Kidney glomerular epithelial cell (primary cell): Measurements from ENCODE around the gene GLIPR1.
"Not testable (repeated sequence)": the region's sequence is repeated elsewhere in the genome, so short reads cannot be mapped to it uniquely, and the experiment has no call there.

Experiments used
- DNase-seq: peaks from one replicate; lab custom pipeline; 2025; lab: John Stamatoyannopoulos, UW

Gene GLIPR1

GRCh38 chr12:75480469-75480949 lies at the start of gene GLIPR1:
Gene GLIPR1 (plus strand): TSS chr12:75480755. CDS start chr12:75480881, 126 bp downstream.
- DNase-seq = peak; percentile 95

DNA sequence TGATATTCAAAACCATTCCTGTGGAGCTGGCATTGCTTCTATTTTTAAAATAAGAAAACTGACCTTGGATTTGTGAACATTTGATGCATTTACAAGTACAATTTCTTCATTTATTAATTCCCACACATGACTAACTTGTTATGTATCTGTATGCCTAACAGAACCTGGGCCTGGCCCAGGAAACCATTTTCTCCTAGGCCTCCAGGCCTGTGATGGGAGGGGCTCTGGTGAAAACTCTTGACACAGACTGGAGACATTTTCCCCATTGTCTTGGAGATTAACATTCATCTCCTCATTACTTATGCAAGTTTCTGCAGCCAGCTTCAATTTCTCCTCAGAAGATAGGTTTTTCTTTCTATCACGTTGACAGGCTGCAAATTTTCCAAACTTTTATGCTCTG lies 47.6 kb upstream of the GLIPR1 start:
- DNase-seq = no peak

DNA sequence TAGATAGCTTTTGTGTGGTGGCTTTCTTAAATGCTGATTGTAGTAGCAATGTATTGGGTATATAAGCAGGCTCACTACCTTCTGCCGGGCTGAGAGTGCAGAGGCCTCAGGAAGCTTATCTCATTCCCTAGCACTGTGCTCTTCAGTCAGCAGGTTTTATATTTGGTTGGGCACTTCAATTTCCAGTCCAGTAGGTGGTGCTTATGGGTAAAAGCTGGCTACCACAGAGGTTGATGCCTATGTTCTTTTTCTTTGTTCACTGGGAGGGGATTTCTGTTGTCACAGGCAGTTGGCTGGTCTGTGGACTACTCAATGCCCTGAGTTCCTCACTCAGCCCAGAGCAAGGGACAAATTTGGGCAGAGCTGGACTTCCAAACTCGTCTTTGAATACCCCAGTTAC lies 43.0 kb upstream of the GLIPR1 start:
- DNase-seq = peak; percentile 10

- DNase-seq = no peak
Observed at GRCh38 chr12:75438059-75438754, 42.3 kb upstream of the GLIPR1 start.

DNA sequence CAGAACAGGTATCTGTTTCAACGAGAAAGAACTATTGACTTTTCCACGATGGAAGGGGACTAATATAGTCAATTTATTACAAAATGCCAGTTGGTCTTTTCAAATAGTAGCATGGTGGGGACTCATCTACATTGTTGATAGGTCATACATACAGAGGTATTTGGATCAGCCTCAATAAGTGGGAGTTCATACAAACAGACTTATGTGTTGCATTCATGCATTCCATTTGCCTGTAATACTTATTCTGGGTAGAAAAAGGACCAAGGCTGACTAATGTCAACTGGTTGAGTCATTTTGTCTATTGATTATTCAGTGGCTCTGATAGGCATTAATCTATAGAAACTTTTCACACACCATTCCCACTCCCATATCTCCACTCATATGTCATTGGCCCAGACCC lies 41.5 kb upstream of the GLIPR1 start:
- DNase-seq = no peak

GRCh38 chr12:75439930-75440329 lies 40.6 kb upstream of the GLIPR1 start:
- DNase-seq = no peak

DNA sequence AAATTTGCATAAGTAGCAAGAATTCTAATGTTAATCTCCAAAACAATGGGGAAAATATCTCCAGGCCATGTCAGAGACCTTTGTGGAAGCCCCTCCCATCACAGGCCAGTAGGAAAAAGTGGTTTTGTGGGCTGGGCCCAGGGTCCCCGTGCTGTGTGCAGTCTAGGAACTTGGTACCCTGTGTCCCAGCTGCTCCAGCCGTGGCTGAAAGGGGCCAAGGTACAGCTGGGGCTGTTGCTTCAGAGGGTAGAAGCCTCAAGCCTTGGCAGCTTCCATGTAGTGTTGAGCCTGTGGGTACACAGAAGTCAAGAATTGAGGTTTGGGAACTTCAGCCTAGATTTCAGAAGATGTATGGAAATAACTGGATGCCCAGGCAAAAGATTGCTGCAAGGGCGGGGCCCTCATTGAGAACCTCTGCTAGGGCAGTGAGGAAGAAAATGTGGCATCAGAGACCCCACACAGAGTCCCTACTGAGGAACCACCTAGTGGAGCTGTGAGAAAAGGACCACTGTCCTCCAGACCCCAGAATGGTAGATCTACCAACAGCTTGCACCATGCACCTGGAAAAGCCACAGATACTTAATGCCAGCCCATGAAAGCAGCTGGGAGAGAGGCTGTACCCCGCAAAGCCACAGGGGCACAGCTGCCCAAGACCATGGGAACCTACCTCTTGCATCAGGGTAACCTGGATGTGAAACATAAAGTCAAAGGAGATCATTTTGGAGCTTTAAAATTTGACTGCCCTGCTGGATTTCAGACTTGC lies 38.7 kb upstream of the GLIPR1 start:
- not testable (repeated sequence) for DNase-seq

- not testable (repeated sequence) for DNase-seq
Observed at GRCh38 chr12:75442454-75442853, 38.1 kb upstream of the GLIPR1 start.

GRCh38 chr12:75443709-75444108 lies 36.8 kb upstream of the GLIPR1 start:
- no peak for DNase-seq

- peak; percentile 13 for DNase-seq
Observed at GRCh38 chr12:75444429-75445136, 36.0 kb upstream of the GLIPR1 start.

- DNase-seq = not testable (repeated sequence)
Observed at GRCh38 chr12:75445137-75445507, 35.4 kb upstream of the GLIPR1 start.

DNA sequence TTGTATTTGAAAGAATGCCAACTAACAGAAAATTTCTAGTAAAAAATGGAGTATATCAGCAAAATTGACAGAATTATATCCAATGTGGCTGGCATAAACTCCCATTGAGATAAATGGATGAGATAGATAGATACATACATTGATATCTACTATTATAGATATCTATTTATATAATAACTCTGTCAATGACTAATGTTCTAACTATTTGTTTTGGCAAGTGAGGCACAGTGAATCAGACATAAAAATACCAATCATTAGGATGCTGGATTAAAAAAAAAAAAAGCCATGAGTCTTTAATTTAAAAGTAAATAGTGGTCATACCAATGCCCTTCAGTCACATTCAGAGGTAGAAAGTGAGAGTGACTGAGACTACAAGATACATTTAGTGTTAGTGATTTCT lies 33.7 kb upstream of the GLIPR1 start:
- peak; percentile 14 for DNase-seq

DNA sequence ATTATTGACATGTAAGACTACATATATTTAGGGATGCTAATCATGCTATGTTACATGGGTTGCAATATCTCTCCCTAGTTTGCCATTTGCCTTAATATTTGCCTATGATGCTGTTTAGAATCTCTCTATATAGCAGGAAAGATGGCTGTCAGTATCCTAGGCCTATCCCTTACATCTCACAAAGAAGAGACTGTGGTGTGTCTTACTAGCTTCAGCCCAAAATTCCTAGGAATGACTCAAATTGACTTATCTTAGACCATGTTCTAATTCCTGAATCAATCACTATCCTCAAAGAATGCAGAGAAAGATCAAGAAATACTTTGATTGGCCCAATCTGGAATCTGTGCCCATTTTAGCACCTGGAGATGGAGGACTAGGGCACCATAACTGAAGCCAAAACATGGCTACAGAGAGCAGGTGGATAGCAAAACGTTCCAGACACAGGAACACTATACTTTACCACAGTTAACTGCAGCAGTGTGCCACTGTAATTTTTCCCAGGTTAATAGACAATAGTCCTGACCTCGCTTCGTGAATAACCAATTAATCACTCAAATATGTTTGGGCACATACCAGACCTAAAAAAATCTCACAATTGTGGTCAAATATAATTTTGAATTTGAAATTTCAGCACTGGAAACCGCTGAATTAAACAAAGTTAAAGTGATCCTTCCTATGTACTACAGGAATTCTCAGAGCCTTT lies 32.7 kb upstream of the GLIPR1 start:
- no peak for DNase-seq

DNA sequence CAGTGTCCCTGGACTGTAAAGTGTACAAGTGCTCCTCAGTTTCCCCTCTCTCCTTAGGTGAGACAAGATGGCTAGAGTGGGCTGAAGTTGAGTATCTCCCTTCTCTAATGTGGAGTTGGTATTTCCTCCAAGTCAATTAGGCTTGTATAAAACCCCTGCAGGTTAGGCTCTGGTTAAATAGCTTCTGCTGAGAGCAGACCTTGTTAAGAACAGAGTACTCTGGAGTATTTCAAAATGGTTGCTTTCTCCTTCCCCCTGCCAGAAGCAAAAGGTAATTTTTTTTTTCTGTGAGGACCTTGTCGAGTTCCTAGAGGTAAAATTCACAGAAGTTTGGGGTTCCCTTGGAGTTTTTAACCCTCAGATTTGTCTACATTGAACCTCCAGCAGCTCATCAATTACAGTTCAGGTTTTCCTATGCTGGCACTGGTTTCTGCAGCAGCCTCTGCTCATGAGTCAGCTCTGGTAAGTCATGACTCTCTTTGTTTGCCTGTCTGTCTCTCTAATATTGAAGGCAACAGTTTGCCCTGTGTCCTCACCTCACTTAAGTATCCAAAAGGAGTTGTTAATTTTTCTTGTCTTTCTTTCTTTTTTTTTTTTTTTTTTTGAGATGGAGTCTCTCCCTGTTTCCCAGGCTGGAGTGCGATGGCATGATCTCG lies 27.8 kb upstream of the GLIPR1 start:
- peak; percentile 28 for DNase-seq

DNA sequence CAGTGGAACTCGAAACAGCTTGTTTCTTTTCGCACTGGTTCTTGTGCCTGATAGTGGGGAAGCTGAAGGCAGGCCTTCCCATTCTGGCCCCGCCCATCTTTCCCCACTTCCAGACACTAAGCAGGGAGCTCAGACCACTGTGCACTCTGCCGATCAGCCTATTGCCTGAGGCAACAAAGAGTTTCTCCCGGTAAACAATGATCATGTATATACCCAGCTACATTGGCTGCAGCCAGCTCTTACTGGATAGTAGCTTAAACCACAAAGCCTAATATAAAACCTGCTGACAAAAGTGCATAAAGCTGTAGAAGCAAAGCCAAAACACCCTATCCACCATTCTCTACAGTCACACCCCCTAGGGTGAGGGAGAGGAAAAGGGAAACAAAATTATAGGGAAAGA lies 24.7 kb upstream of the GLIPR1 start:
- DNase-seq = no peak

- DNase-seq = no peak
Observed at GRCh38 chr12:75457191-75457590, 23.4 kb upstream of the GLIPR1 start.

DNA sequence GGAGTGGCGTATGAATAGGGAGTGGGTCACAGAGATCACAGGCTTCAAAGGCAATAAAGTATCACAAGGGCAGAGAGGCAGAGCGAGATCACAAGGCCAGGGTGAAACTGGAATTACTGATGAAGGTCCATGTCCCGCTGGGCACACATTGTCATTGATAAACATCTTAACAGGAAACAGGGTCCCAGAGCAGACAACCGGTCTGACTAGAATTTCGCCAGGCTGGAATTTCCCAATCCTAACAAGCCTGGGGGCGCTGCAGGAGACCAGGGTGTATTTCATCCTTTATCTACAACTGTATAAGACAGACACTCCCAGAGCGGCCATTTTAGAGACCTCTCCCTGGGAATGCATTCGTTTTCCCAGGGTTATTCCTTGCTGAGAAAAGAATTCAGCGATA lies 22.7 kb upstream of the GLIPR1 start:
- DNase-seq = not testable (repeated sequence)

DNA sequence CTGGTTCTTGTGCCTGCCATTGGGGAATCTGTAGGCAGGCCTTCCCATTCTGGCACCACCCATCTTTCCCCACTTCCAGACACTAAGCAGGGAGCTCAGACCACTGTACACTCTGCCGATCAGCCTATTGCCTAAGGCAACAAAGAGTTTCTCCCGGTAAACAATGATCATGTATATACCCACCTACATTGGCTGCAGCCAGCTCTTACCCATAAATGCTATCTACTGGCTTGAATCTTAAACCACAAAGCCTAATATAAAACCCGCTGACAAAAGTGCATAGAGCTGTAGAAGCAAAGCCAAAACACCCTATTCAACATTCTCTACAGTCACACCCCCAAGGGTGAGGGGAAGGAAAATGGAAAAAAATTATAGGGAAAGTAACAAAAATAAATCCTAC lies 20.8 kb upstream of the GLIPR1 start:
- DNase-seq = no peak

DNA sequence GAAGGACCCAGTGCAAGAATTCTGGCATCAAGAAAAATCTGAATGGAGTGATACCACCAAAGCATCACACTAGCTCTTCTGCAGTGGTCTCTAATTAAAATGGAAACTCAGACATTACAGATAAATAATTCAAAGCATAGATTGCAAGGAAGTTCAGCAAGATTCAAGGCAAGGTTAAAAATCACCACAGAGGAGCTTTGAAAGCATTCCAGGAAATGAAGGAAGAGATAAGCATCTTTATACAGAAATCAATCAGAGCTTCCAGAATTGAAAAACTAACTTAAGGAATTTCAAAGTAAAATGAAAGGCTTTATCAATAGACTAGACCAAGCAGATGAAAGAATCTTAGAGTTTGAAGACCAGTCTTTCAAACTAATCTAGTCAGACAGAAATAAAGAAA lies 20.4 kb upstream of the GLIPR1 start:
- no peak for DNase-seq

DNA sequence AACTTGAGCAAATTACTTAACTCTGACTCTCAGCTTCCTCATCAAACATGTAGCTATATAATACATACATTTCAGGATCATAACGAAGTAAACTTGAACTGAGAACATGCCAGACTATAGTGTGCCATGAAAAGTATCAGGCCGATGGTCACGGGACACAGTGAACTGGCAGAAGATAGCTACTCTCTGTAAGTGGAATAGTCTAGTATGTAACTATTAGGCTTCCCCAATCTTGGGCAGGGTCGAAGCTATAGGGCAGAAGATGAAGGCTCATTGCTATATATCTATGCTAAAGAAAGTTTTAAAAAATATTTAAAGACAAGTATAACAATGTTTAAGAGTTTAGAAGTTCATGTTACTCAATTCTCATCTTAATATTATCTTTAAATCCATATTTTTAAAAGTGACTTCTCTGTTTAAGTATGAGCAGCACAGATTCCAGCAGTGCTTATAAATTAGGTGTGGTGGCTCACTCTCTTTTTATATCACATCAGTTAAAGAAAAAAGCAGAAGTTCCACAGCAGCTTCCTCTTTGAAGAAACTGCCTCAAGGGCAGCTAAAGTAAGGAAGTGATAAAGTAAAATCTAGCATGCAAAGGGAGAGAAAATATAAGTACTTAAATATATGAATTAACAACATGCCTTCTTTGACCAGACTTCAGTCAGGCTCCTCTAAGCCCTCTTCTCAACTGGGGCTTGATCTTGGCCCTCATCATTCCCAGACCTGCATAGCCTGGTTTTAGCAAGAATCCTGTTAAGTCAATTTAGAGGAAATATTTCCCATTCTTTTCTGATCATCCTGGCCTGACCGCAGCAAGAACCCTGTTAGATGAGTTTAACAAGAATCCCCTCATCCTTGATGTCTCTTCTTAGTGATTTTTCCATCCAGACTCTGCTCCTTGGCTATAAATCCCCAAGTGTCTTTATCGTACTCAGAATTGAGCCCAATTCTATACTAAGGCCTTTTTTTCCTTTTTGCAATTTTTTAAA lies 8.4 kb upstream of the GLIPR1 start:
- DNase-seq = no peak
